B cell (primary cell): ENCODE results near the gene BLID.

Experiments used
- EZH2 ChIP-seq: IDR thresholded peaks from 2 replicates; pipeline ENCODE4 v1.6.1; 2012; ENCODE audit warnings: borderline replicate concordance, low read depth, mild to moderate bottlenecking, moderate library complexity, low read length; ENCODE audit not compliant: insufficient read depth, poor library complexity, severe bottlenecking
- TF ChIP-seq, protein P1 (sequence below): fragments of 200-600 bp; IDR thresholded peaks from one replicate; pipeline ENCODE4 v1.8.0; 2022; ENCODE audit warnings: antibody characterized with exemption, mild to moderate bottlenecking

DNA sequence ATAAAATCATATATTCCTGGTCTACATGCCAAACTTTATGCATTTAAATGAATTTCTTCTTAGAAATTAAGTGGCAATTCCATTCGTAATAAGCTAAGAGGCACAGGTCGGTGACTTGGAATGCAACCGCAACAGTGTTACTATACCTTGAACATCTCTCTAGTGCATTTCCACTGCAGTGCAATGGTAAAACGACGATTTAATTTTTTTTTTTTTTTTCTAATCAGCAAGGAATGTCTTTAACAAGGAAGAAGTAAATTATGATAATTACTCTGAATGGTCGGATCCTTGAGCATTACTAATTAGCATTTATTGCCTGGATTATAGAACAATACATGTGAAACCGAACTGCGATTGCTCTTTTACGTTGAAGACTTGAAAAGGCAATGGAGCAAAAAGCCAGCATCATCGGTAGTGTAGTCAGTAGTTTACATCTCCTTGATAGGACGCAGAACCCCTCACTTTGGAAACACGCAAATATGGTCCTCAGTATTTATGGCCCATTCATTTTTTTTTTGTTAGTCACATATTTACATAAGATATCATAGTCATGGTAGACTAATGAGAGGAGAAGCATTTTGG, 20.2 kb downstream of the BLID start:
- TF ChIP-seq, protein P1, sequence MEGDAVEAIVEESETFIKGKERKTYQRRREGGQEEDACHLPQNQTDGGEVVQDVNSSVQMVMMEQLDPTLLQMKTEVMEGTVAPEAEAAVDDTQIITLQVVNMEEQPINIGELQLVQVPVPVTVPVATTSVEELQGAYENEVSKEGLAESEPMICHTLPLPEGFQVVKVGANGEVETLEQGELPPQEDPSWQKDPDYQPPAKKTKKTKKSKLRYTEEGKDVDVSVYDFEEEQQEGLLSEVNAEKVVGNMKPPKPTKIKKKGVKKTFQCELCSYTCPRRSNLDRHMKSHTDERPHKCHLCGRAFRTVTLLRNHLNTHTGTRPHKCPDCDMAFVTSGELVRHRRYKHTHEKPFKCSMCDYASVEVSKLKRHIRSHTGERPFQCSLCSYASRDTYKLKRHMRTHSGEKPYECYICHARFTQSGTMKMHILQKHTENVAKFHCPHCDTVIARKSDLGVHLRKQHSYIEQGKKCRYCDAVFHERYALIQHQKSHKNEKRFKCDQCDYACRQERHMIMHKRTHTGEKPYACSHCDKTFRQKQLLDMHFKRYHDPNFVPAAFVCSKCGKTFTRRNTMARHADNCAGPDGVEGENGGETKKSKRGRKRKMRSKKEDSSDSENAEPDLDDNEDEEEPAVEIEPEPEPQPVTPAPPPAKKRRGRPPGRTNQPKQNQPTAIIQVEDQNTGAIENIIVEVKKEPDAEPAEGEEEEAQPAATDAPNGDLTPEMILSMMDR, result no peak
- TF ChIP-seq EZH2, result no peak
